HepG2 (cell line): ENCODE measurements around the gene CMIP. TPM values are rescaled to one million over a fixed set of nuclear protein-coding genes. Genes with fewer than 3 reads are reported as not detected.

Experiments
- CEBPG ChIP-seq: IDR thresholded peaks from 2 replicates; pipeline ENCODE4 v1.6.1; 2016
- ELF1 ChIP-seq: sonication (generic); formaldehyde crosslinking; IDR thresholded peaks from 2 replicates; pipeline ENCODE4 v1.4.0; 2020; ENCODE audit warnings: missing genetic modification reagents
- FOXA3 ChIP-seq: IDR thresholded peaks from 2 replicates; pipeline ENCODE4 v1.6.1; 2016; ENCODE audit warnings: missing genetic modification reagents, missing compliant biosample characterization
- GATA4 ChIP-seq: sonication (generic); IDR thresholded peaks from 2 replicates; pipeline ENCODE4 v1.6.1; 2016; ENCODE audit warnings: antibody characterized with exemption, low read depth, borderline replicate concordance
- HMG20B ChIP-seq: conservative IDR thresholded peaks from 2 replicates; pipeline ENCODE4 v1.6.1; 2016; ENCODE audit warnings: missing genetic modification reagents, missing compliant biosample characterization
- HNRNPH1 ChIP-seq: fragments of 200-400 bp; formaldehyde crosslinking; optimal IDR thresholded peaks from 2 replicates; pipeline ENCODE3; 2017; ENCODE audit warnings: mild to moderate bottlenecking, low read depth, low read length
- LCORL ChIP-seq, 2 experiments: fragments of 450-650 bp in 1 of 2; sonication (generic) in 1 of 2; formaldehyde crosslinking in 1 of 2; IDR thresholded peaks; 2 replicates each; pipeline versions ENCODE4 v1.5.0 to v1.6.1; 2017 to 2020; ENCODE audit warnings: antibody characterized with exemption in 1 of 2, missing genetic modification reagents in 1 of 2
- MAFF ChIP-seq: IDR thresholded peaks from 2 replicates; pipeline ENCODE4 v1.6.1; 2011; ENCODE audit warnings: low read depth, low read length, improper control_type of control experiment
- MED13 ChIP-seq: sonication (generic); formaldehyde crosslinking; IDR thresholded peaks from 2 replicates; pipeline ENCODE4 v1.5.0; 2020; ENCODE audit warnings: missing genetic modification reagents
- MEF2D ChIP-seq: sonication (generic); formaldehyde crosslinking; IDR thresholded peaks from 2 replicates; pipeline ENCODE4 v1.5.1; 2020; ENCODE audit warnings: mild to moderate bottlenecking, missing genetic modification reagents
- MIXL1 ChIP-seq: IDR thresholded peaks from 2 replicates; pipeline ENCODE4 v1.6.1; 2016
- NFE2L1 ChIP-seq: sonication (generic); formaldehyde crosslinking; IDR thresholded peaks from 2 replicates; pipeline ENCODE4 v1.4.0; 2020; ENCODE audit warnings: missing genetic modification reagents, mild to moderate bottlenecking, borderline replicate concordance
- NFKB2 ChIP-seq: sonication (generic); formaldehyde crosslinking; IDR thresholded peaks from 2 replicates; pipeline ENCODE4 v1.4.0; 2020; ENCODE audit warnings: missing genetic modification reagents, borderline replicate concordance
- NFKBIZ ChIP-seq: IDR thresholded peaks from 2 replicates; pipeline ENCODE4 v1.6.1; 2018; ENCODE audit warnings: missing genetic modification reagents, missing compliant biosample characterization
- NR2C2 ChIP-seq: sonication (generic); formaldehyde crosslinking; IDR thresholded peaks from 2 replicates; pipeline ENCODE4 v1.4.0; 2020; ENCODE audit warnings: missing genetic modification reagents, mild to moderate bottlenecking, moderate library complexity, borderline replicate concordance
- RARA ChIP-seq: IDR thresholded peaks from 2 replicates; pipeline ENCODE4 v1.6.1; 2016; ENCODE audit warnings: missing genetic modification reagents, missing compliant biosample characterization
- SIX1 ChIP-seq: sonication (generic); formaldehyde crosslinking; IDR thresholded peaks from 2 replicates; pipeline ENCODE4 v1.4.0; 2020; ENCODE audit warnings: missing genetic modification reagents, borderline replicate concordance
- SIX4 ChIP-seq: sonication (generic); formaldehyde crosslinking; IDR thresholded peaks from 2 replicates; pipeline ENCODE4 v1.4.0; 2020; ENCODE audit warnings: missing genetic modification reagents
- TSC22D2 ChIP-seq: sonication (generic); formaldehyde crosslinking; IDR thresholded peaks from 2 replicates; pipeline ENCODE4 v1.5.1; 2020; ENCODE audit warnings: missing genetic modification reagents, mild to moderate bottlenecking, borderline replicate concordance
- ZBTB42 ChIP-seq: sonication (generic); formaldehyde crosslinking; IDR thresholded peaks from 2 replicates; pipeline ENCODE4 v1.5.0; 2020; ENCODE audit warnings: mild to moderate bottlenecking, missing genetic modification reagents
- ZNF75D ChIP-seq: sonication (generic); formaldehyde crosslinking; IDR thresholded peaks from 2 replicates; pipeline ENCODE4 v1.8.1; 2023; ENCODE audit warnings: missing genetic modification reagents, mild to moderate bottlenecking, borderline replicate concordance
- ZNF768 ChIP-seq: sonication (generic); formaldehyde crosslinking; IDR thresholded peaks from 2 replicates; pipeline ENCODE4 v1.4.0; 2020; ENCODE audit warnings: missing genetic modification reagents
- polyA plus RNA-seq, 8 experiments: library from polyadenylated mRNA; depleted of rRNA in 3 of 8; stranded (reverse) in 7 of 8; unstranded in 1 of 8; fragments of >200 nt; fragmentation: Illumina TruSeq in 4 of 8; extraction: Trizol in 4 of 8; gene quantifications; 2 replicates each; pipeline versions ENCODE4 v1.2.1 to v1.2.3, GENCODE V29; 2011 to 2016; ENCODE audit warnings: low read depth in 4 of 8, missing spikeins in 1 of 8, mixed read lengths in 1 of 8; ENCODE audit not compliant: insufficient read depth in 1 of 8
- total RNA-seq, 5 experiments: library from RNA; depleted of rRNA; stranded (reverse); fragments of >200 nt; fragmentation: Illumina TruSeq; extraction: Trizol; gene quantifications; 2 replicates each; pipeline ENCODE4 v1.2.3, GENCODE V29; 2016; ENCODE audit warnings: low read depth in 1 of 5
- TF ChIP-seq, protein P1 (sequence below): sonication (generic); formaldehyde crosslinking; IDR thresholded peaks from 2 replicates; pipeline ENCODE4 v1.4.0; 2020; ENCODE audit warnings: mild to moderate bottlenecking, low read depth, missing genetic modification reagents

CMIP gene
- total and polyA plus RNA-seq, 2 of the 13 experiments (the other 11 are each of a cell fraction or from before 2014, with no cell fraction given), result 10.9 to 18.1 TPM

DNA sequence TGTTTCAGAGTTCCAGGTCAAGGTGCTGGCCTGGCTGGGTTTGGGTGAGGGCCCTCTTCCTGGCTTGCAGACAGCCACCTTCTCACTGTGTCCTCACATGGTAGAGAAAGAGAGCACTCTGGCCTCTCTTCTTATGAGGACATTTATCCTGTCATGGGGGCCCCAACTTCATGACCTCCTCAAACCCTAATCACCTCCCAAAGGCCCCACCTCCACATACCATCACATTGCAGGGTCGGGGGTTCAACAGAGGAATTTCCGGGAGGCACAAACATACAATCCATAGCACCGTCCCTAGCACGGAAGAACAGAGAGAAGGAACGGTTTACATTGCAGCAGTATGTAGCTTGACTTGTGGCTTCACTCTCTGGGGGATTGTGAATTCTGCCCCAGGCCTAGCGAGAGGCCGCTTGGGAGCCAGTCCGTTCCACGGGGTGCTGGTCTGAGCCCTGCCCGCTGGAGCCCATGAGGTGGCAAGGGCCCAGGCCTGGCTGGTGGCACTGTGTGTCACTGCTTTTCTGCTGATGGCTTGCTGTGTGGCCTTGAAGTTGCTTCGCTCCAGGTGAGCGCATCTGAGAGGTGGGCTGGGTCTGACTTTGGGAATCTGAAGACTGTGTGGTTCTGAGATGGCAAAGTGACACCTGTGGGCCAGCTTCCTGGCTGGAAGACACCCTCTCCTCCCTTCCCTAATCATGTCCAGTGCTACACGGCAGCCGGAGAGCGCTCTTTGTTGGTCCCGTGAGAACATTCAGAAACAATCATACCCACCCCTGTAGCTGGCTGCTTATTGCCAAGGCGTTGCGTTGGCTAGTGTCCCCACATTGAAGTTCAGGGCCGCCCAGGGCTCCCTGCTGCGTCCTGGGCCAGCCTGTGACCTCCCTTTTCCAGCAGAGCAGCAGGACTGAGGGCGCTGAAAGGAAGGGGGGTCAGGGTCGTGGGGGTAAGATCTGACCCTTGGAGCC, 98.3 kb downstream of the CMIP start (continued):
- TF ChIP-seq, protein P1, sequence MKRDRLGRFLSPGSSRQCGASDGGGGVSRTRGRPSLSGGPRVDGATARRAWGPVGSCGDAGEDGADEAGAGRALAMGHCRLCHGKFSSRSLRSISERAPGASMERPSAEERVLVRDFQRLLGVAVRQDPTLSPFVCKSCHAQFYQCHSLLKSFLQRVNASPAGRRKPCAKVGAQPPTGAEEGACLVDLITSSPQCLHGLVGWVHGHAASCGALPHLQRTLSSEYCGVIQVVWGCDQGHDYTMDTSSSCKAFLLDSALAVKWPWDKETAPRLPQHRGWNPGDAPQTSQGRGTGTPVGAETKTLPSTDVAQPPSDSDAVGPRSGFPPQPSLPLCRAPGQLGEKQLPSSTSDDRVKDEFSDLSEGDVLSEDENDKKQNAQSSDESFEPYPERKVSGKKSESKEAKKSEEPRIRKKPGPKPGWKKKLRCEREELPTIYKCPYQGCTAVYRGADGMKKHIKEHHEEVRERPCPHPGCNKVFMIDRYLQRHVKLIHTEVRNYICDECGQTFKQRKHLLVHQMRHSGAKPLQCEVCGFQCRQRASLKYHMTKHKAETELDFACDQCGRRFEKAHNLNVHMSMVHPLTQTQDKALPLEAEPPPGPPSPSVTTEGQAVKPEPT (CRISPR knock-in tag), result peak; percentile 70; the same call in 1 of the 2 replicates
- no peak for TF ChIP-seq HMG20B (CRISPR knock-in tag)
- TF ChIP-seq ZNF75D (CRISPR knock-in tag), result no peak
- peak; percentile 47; the same call in 1 of the 2 replicates for TF ChIP-seq FOXA3 (CRISPR knock-in tag)
- peak; percentile 82 for TF ChIP-seq ZNF768 (CRISPR knock-in tag)
- TF ChIP-seq MAFF, result no peak
- peak; percentile 68 for TF ChIP-seq CEBPG (CRISPR knock-in tag)
- no peak for TF ChIP-seq MED13 (CRISPR knock-in tag)
- TF ChIP-seq MIXL1, result no peak
- TF ChIP-seq NR2C2 (CRISPR knock-in tag), result 0 out of 2 replicates have a peak, but pooled peaks have one; percentile 41
- no peak for TF ChIP-seq NFKBIZ (CRISPR knock-in tag)
- TF ChIP-seq ZBTB42 (CRISPR knock-in tag), result no peak
- peak; percentile 25; the same call in 1 of the 2 replicates for TF ChIP-seq SIX1 (CRISPR knock-in tag)
- TF ChIP-seq LCORL (IDR thresholded peaks at IDR 0.05), result no peak
- TF ChIP-seq LCORL (CRISPR knock-in tag; IDR thresholded peaks at IDR 0.05), result peak; percentile 94
- 0 out of 2 replicates have a peak, but pooled peaks have one; percentile 39 for TF ChIP-seq SIX4 (CRISPR knock-in tag)
- peak; percentile 91 for TF ChIP-seq RARA (CRISPR knock-in tag)
- no peak for TF ChIP-seq TSC22D2 (CRISPR knock-in tag)
- TF ChIP-seq GATA4, result 0 out of 2 replicates have a peak, but pooled peaks have one; percentile 21
- TF ChIP-seq HNRNPH1, result no peak
- TF ChIP-seq NFKB2, result peak; percentile 85; the same call in 1 of the 2 replicates
- TF ChIP-seq ELF1, result peak; percentile 65
- TF ChIP-seq MEF2D, result 0 out of 2 replicates have a peak, but pooled peaks have one; percentile 23
- TF ChIP-seq NFE2L1 (CRISPR knock-in tag), result no peak
